Thoracic aorta (tissue), 2 donors: ENCODE results near the gene TXLNA. TPM values are rescaled to one million over a fixed set of nuclear protein-coding genes. Genes with fewer than 3 reads are reported as not detected.

Experiments used
- total RNA-seq, 2 donors: library from RNA; depleted of rRNA; stranded (reverse); fragments of >200 nt; gene quantifications; one replicate each; pipeline versions ENCODE4 v1.1.0 to v1.2.3, GENCODE V29; 2016

Gene TXLNA
- total RNA-seq, 2 donors from 2014 or later: 57.5 to 89.5 TPM

Other genes starting within 250 kb of the TXLNA start
- gene PTP4A2, start 241.3 kb upstream of the TXLNA start, total RNA-seq: 100 to 1,000 TPM; 104 to 237 TPM
- 10 to 100 TPM; 45.5 to 82.6 TPM for gene KHDRBS1, start 165.8 kb upstream of the TXLNA start, total RNA-seq
- gene TMEM39B, start 106.7 kb upstream of the TXLNA start, total RNA-seq: 1 to 10 TPM; 5.1 to 5.8 TPM
- 10 to 100 TPM; 30.6 to 53.3 TPM for gene KPNA6, start 71.6 kb upstream of the TXLNA start, total RNA-seq
- 1 to 10 TPM in 1 of 2 donors, not detected in 1; 2.0 TPM for gene CCDC28B, start 20.9 kb downstream of the TXLNA start, total RNA-seq
- gene IQCC, start 26.0 kb downstream of the TXLNA start, total RNA-seq: 1 to 10 TPM in 1 of 2 donors, not detected in 1; 1.4 TPM
- gene DCDC2B, start 29.4 kb downstream of the TXLNA start, total RNA-seq: not detected
- 10 to 100 TPM in 1 of 2 donors, 1 to 10 TPM in 1; 9.5 to 20.0 TPM for gene TMEM234, start 42.7 kb downstream of the TXLNA start, total RNA-seq
- gene EIF3I, start 42.7 kb downstream of the TXLNA start, total RNA-seq: 100 to 1,000 TPM; 105 to 114 TPM
- 1 to 10 TPM in 1 of 2 donors, under 1 TPM in 1; 0.78 to 6.1 TPM for gene FAM167B, start 67.5 kb downstream of the TXLNA start, total RNA-seq
- gene LCK, start 71.6 kb downstream of the TXLNA start, total RNA-seq: 10 to 100 TPM in 1 of 2 donors, 1 to 10 TPM in 1; 4.1 to 10.5 TPM
- gene HDAC1, start 112.4 kb downstream of the TXLNA start, total RNA-seq: 10 to 100 TPM; 50.9 to 52.0 TPM
- gene MARCKSL1, start 156.6 kb downstream of the TXLNA start, total RNA-seq: 10 to 100 TPM in 1 of 2 donors, 1 to 10 TPM in 1; 3.7 to 10.9 TPM
- gene FAM229A, start 182.8 kb downstream of the TXLNA start, total RNA-seq: 10 to 100 TPM; 11.8 to 12.0 TPM
- 1 to 10 TPM; 1.1 to 2.3 TPM for gene TSSK3, start 182.9 kb downstream of the TXLNA start, total RNA-seq
- gene BSDC1, start 214.8 kb downstream of the TXLNA start, total RNA-seq: 10 to 100 TPM; 70.8 to 84.9 TPM